Lower lobe of right lung (tissue), 2 donors: Measurements from ENCODE around the gene UQCC3. TPM values are rescaled to one million over a fixed set of nuclear protein-coding genes. Genes with fewer than 3 reads are reported as not detected.
A peak's percentile ranks its signal among the peaks of the same experiment; 100 is the strongest.

Experiments used
- ATAC-seq, 2 donors: fragments of 200-7000 bp; cut with Tn5 transposase; one replicate each; pipeline ENCODE4 v1.9.1; 2020 to 2022; ENCODE audit warnings: mild to moderate bottlenecking in 2 of 2, moderate library complexity in 2 of 2
- DNase-seq: peaks from one replicate; pipeline ENCODE4 v3.0.0-alpha.2; 2020
- H3K27ac ChIP-seq: fragments of 200-600 bp; one replicate; pipeline ENCODE4 v1.8.0; 2022
- H3K27me3 ChIP-seq: fragments of 200-600 bp; one replicate; pipeline ENCODE4 v1.8.0; 2022; ENCODE audit warnings: low read depth
- H3K36me3 ChIP-seq: fragments of 200-600 bp; one replicate; pipeline ENCODE4 v1.8.0; 2022; ENCODE audit warnings: mild to moderate bottlenecking
- H3K4me1 ChIP-seq: fragments of 200-600 bp; one replicate; pipeline ENCODE4 v1.8.0; 2022
- H3K4me3 ChIP-seq: fragments of 200-600 bp; one replicate; pipeline ENCODE4 v1.8.0; 2022; ENCODE audit warnings: mild to moderate bottlenecking
- H3K9me3 ChIP-seq: fragments of 200-600 bp; one replicate; pipeline ENCODE4 v1.8.0; 2022
- intact Hi-C: fragments of 100-400 bp; cut with DNase I; formaldehyde crosslinking; loops from one replicate; pipeline ENCODE4 v1.11.0; 2022
- total RNA-seq: library from RNA; stranded (reverse); fragmentation: NEBNext Ultra II Directional; extraction: Animal tissue kit (Norgen Biotek cat#: 25700); gene quantifications from one replicate; pipeline ENCODE4 v1.2.1, GENCODE V29; 2021
- TF ChIP-seq, protein P1 (sequence below): fragments of 200-600 bp; IDR thresholded peaks from one replicate; pipeline ENCODE4 v1.8.0; 2022; ENCODE audit warnings: antibody characterized with exemption, mild to moderate bottlenecking
- donor health status: DM: no; HTN: yes; CAD: no; lungs with severe emphysema.

UQCC3 gene
- total RNA-seq, 1 donor from 2014 or later, result 6.1 TPM

DNA sequence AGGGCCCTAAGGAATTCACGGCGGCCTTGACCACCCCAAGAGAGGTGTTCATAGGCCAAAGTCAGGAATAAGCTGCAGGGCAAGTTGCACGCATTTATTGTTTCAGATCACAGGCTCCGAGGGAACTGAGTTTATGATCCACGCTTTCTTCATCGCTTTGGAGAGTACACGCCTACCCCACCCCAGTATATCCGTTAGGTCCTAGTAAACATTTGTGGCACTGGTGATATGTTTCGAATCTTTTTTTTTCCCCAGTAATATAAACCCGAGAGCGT lies 25.9 kb upstream of the UQCC3 start:
- H3K36me3 ChIP-seq, result peaks cover 49% of the 10 kb centered on the region
- TF ChIP-seq, protein P1, sequence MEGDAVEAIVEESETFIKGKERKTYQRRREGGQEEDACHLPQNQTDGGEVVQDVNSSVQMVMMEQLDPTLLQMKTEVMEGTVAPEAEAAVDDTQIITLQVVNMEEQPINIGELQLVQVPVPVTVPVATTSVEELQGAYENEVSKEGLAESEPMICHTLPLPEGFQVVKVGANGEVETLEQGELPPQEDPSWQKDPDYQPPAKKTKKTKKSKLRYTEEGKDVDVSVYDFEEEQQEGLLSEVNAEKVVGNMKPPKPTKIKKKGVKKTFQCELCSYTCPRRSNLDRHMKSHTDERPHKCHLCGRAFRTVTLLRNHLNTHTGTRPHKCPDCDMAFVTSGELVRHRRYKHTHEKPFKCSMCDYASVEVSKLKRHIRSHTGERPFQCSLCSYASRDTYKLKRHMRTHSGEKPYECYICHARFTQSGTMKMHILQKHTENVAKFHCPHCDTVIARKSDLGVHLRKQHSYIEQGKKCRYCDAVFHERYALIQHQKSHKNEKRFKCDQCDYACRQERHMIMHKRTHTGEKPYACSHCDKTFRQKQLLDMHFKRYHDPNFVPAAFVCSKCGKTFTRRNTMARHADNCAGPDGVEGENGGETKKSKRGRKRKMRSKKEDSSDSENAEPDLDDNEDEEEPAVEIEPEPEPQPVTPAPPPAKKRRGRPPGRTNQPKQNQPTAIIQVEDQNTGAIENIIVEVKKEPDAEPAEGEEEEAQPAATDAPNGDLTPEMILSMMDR, result no peak
- H3K4me1 ChIP-seq, result peaks cover 23% of the 10 kb centered on the region
- no peaks in the 10 kb centered on the region for H3K9me3 ChIP-seq
- H3K27me3 ChIP-seq, result no peaks in the 10 kb centered on the region
- ATAC-seq, result no peak
- intact Hi-C loops, result no loop called here
- peak overlapping the region; percentile 90 for H3K4me3 ChIP-seq
- no peak for DNase-seq
- peak overlapping the region; percentile 93 for H3K27ac ChIP-seq

DNA sequence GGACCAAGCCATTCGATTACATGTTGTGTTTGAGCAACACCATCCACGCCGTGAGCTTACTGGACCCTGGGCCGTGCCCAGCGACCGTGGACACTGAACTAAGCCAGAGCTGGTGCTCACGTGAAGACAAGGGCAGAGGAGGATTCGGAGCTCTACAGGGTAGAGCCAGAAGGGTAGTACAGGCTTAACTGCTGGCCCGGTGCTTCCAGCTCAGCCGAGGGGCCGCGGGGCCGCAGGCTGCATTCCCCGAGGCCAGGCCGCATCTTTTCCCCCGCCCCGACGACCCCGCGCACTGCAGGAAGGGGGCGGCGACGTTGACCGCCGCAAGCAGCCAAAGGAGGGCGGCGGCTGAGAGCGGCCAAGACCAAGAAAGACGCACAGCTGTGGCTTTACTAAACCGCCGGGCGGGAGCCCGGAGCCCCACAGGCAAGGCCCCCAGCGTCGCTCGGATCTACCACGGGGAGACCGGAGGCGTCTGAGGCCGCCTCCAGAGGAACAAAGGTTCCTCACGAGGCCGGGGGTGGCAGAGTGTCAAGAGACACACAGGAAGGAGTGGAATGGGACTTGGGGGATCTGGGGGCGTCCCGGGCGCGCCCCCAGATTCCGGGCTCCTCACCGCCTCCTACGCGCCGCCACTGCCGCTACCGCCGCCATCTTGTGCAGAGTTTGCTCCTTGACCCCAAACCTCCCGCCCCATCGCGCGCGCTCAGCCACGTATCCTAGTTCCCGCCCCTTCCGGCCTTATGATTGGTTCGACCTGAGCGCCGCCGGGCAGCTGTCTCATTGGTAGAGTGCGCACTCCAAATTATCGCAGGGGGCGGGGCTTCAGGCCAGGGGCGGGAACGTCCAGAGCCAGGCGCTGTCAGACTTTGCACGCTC lies 25.3 kb upstream of the UQCC3 start, which contains the start of gene GANAB:
GANAB (minus strand) TSS at position 668 of the 879 bp plus-strand sequence; CDS start at position 654, 14 bp downstream.
- peaks cover 29% of the 10 kb centered on the region for H3K4me1 ChIP-seq
- H3K27me3 ChIP-seq, result no peaks in the 10 kb centered on the region
- intact Hi-C loops, result no loop called here
- ATAC-seq, result peak; percentile 99
- peak within 1 kb of the TSS; percentile 93 for H3K27ac ChIP-seq
- peak within 1 kb of the TSS; percentile 90 for H3K4me3 ChIP-seq
- H3K36me3 ChIP-seq, result peaks cover 49% of the 10 kb centered on the region
- TF ChIP-seq, protein P1, result no peak
- peak; percentile 100 for DNase-seq
- no peaks in the 10 kb centered on the region for H3K9me3 ChIP-seq

DNA sequence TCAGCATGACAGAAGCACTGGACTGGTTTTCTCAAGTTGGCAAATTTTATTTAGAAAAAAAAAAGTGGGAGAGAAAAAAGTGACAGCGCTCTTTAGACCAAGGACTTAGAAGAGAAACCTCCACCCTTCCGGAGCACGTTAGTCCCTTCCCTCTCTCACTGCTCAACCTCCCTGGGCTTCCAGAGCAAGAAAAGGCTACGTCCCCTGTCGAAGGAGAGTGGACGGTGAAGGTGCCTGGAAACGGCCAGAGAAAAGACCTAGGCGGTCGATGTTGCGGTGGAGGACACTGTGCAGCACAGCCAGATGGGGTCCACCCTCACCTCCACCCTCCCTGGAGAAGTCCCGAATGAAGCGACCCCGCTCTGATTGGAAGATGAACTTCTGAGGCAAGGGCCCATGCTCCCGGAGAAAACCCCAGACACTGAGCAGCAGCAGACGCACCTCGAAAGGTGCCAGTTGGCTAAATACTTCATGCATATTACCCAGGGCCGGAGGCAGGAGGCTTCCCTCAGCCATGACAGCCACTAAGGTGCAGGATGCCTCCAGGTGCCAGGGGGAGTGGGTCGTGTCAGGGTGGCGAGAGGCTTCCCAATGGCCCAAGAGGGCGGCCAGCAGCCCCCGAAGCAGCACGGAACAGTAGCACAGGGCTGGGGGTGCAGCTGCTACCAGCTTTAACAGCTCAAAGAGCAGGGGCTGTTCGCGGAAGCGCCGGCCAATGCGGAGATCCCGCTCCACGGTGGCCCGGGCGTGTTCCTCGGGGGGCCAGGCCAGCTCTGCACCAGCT lies 24.5 kb upstream of the UQCC3 start:
- peak in 1 of 2 donors; percentile 1 for ATAC-seq
- intact Hi-C loops, result no loop called here
- H3K4me3 ChIP-seq, result peak overlapping the region; percentile 90

DNA sequence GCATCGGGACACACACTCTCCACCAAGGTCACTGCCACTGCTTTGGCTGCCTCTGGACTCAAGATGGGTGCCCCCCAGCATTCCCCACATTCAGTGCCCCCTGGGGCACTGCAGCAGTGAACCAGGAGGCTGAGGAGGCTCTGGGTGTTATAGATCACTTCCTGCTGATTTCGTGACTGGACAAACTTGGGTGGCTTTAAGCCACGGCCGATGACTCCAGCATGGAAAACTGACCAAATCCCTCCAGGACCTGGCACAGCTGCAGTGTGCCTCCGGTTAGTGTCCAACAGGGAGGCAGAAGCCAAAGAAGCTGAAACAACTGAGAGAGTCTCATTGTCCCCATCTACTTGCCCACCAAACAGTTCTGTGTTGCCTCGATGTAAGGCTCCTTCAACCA lies 23.9 kb upstream of the UQCC3 start:
- Histone ChIP-seq H3K27ac (no peak overlapping the region), H3K4me1 (peaks cover 43% of the 10 kb centered on the region), H3K27me3 (no peaks in the 10 kb centered on the region), H3K4me3 (no peak overlapping the region), H3K36me3 (peaks cover 44% of the 10 kb centered on the region), H3K9me3 (no peaks in the 10 kb centered on the region)
- TF ChIP-seq, protein P1, result no peak
- ATAC-seq, result no peak
- DNase-seq, result no peak
- intact Hi-C loops, result no loop called here

More for the DNA sequence above, 24.5 kb upstream of the UQCC3 start:
- TF ChIP-seq, protein P1, result no peak
- DNase-seq, result no peak
- H3K9me3 ChIP-seq, result no peaks in the 10 kb centered on the region
- H3K4me1 ChIP-seq, result peaks cover 37% of the 10 kb centered on the region
- peaks cover 49% of the 10 kb centered on the region for H3K36me3 ChIP-seq
- H3K27me3 ChIP-seq, result no peaks in the 10 kb centered on the region
- no peak overlapping the region for H3K27ac ChIP-seq

DNA sequence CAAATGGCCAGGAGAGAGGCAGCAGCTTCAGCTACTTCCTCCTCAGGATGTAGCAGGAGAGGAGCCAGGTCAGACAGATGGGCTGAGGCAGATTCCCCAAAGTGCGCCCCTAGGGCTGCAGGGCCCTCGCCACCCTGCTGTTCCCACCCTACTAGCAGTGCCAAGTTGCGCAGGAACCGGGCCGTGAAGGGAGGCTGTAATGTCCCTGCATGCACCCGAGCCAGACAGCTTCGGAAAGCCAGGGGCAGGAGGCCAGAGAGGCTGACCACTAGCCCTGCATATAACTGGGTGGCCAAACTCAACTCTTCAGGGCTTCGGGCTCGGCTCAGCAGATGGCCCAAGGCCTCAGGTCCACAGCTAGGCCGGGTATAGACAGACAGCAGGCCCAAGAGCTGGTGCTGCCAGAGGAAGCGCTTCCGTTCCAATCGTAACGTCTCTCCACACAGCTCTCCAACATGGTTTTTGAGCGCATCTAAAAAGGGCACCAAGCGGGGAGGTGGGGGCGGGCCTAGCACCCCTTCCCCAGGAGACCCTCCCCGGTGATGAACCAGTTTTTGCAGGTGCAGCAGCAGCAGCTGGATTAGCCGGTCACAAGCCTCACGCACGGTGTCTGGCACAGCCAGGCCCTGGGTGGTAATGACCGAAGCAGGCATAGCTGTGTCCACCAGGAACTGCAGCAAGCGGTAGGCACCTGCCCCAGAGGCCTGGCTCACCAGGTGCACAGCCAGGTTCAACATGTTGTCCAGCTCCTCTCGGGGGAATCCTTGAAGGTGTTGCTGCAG lies 23.1 kb upstream of the UQCC3 start:
- TF ChIP-seq, protein P1, result no peak

More for the DNA sequence above, 23.1 kb upstream of the UQCC3 start:
- H3K27ac ChIP-seq, result no peak overlapping the region
- peaks cover 37% of the 10 kb centered on the region for H3K36me3 ChIP-seq
- ATAC-seq (no peak), DNase-seq (no peak)
- intact Hi-C loops, result no loop called here
- H3K9me3 ChIP-seq, result no peaks in the 10 kb centered on the region
- H3K27me3 ChIP-seq, result no peaks in the 10 kb centered on the region
- no peak overlapping the region for H3K4me3 ChIP-seq
- H3K4me1 ChIP-seq, result peaks cover 44% of the 10 kb centered on the region
